HG03066 (cell line): Measurements from ENCODE around the gene RAB29.

ENCODE experiments used
- ATAC-seq: cut with Tn5 transposase; IDR thresholded peaks from one replicate; pipeline ENCODE4 v1.9.1; 2021; ENCODE audit warnings: low read depth; ENCODE audit not compliant: unreplicated experiment

The RAB29 gene

GRCh38 chr1:205797168-205797567 lies 21.9 kb upstream of the RAB29 start:
- ATAC-seq: no peak

GRCh38 chr1:205794011-205794730 lies 18.9 kb upstream of the RAB29 start:
- ATAC-seq: no peak

- ATAC-seq: no peak
These were observed 17.8 kb upstream of the RAB29 start for GRCh38 chr1:205792961-205793673.

DNA sequence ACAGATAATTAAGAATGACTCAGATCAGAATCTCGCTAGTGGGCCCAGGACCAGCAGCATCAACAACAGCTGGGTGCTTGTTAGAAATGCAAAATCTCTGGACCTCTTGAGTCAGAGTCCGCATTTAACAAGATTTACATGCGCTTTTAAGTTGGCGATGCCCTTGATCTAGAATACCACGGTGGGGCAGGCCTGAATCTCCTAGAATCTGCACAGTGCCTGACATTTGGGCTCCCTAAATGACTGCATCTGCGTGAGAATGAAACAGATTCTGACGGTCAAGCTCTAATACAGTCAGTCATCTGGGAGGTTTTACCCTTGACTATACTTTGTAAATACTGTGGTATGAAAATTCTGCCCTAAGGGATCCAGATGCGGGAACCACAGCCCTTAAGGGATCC lies 17.2 kb upstream of the RAB29 start:
- no peak for ATAC-seq

DNA sequence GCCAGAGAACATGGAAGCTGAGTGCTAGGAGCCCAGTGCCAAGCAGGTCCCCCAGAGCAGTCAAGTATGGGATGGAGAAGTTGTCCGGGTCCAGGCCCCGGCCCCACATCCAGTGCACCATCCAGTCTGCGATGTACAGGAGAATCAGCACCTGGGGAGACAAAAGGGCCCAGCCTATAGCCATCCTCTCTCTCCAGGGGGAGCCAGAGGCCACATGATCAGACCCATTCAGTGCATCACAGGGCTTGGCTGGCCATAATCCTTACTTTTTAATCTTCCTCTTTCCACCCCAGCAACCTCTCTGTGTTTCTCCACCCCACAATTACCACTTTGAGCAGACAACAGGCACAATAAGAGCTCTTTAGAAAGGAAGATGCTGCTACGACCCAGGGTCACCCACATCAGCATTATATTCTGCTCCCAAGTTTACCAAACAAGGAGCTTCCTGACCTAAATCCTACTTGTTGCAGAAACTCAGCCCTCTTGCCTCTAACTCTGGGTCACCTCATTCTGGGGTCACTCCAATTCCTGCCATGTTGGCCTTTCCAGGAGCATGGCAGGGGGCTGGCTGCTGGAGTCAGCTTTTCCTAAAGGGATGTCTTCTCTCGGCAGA lies 16.4 kb upstream of the RAB29 start:
- ATAC-seq: peak; percentile 54

DNA sequence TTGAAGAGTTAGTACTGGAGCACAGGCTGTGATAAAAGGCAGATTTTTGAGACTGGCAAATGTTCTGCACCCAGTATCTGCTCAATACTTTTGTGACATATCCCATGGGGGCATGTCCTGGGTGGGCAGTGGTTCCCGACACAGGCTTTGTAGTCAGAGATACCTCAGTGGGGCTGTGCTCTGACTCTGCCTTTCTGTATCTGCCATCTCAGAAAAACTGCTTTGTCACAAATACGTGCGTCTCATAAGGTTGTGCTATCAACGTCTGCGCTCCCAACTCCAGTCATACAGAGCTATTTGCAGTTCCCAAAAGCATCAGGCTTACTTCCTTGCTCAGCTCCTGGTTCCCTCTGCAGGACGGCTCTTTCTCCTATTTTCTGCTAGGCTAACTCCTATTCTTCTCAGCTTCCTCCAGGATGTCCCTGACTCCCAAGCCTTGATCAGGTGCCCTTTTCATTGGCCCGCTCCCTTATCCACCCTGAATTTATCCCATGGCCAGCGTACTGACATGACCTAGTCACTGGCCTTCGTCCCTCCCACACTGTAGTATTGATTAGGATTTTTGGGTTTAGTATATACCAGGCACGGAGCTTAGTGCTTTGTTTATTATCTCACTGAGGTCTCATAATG lies 12.1 kb upstream of the RAB29 start:
- no peak for ATAC-seq

DNA sequence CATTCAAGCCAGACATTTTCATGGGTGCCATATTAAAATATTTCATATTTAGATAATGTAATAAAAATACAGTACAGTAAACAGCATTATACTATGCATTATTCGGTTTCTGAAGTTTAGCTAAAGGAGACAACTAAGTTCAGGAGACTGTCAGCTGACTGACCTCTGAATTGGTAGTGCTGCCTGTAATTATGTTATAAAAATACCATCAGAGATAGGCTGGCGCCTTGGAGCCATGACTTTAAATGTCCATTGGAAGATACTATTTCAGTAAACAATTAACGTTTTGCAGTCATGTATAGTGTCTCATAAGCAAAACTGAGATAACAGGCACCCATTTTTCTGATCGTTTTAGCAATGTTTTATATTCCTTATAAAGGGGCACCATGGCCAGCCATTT lies 11.3 kb upstream of the RAB29 start:
- no peak for ATAC-seq

GRCh38 chr1:205785446-205785845 lies 10.2 kb upstream of the RAB29 start:
- no peak for ATAC-seq

GRCh38 chr1:205783904-205784303 lies 8.6 kb upstream of the RAB29 start:
- no peak for ATAC-seq

DNA sequence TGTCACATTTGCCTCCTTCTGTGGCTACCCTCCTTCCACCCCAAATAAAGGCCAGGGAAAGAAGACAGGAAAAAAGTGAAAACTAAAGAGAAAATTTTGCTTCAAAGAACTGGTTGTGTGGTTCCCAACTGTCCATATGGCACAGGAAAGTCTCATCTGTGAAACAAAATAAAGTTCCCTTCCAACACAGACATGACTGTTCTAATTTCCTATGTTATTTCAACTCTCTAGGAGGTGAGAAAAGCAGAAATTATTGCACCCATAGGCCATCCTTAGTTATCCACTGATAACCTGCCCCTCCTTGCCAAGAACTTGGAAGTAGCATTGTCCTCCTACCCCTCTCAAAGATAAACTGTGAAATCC lies 8.1 kb upstream of the RAB29 start:
- no peak for ATAC-seq

DNA sequence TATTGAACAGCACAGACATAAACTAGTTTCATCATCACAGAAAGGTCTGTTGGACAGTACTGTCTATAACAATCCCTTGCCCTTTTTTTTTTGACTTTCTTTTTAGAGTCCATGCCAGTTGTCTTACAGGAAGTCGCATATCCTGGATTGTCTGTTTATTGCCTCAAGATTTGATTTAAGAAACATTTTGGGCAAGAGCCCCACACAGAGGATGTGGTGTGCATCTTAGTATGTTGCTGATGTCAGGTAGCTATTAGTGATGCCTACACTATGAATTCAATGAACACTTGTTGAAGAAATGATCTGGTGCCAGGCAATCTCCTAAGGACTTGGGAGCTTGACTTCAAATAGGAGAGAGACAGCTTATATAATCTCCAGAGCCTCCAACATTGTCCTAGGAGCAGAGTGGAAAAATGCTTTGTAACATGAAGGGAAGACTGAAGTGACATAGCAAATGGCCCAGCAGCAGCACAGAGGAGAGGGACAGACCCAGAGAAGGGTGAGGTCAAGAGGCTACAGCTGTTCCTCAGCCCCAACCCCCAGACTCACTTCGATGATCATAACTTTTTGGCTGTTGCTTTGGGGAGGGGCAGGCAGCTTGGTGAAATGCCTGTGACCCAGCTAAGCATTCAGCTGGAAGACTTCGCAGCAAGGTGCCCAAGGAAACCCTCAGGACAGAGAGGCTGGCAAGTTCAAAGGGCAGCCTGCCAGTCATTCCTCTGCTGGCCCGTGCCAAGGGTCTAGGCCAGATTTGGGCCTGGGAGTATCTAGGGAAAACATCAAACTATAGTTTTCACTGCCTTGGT lies 7.5 kb upstream of the RAB29 start:
- no peak for ATAC-seq

DNA sequence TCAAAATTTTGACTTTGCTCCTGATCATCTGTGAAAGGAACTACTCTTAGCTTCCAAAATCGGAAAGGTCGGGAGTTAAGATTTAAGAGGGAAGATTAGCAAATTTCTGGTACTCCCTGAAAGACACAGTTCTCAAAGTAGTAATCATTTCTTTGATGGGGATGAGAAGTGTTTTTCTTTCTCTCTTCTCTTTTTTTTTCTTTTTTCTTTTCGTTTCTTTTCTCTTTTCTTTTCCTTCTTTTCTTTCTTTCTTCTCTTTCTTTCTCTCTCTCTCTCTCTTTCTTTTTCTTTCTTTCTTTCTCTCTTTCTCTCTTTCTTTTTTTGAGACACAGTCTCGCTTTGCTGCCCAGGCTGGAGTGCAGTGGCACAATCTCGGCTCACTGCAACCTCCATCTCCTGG lies 5.1 kb upstream of the RAB29 start:
- no peak for ATAC-seq

GRCh38 chr1:205777994-205778393 lies 2.7 kb upstream of the RAB29 start:
- no peak for ATAC-seq

DNA sequence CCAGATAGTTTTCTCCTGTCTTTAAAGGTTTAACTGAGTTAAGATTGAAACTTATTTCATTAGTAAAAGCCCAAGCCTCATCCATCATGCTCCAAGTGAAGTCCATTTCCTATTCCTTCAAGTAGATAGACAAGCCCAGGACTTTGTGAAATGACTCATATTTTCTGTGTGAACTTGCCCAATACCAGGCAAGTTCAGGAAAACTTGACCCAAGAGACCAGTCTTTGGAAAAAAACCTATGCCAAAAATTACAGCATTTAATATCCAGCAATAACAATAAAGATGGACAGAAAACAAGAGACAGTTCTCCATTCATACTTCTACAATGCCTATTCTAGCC lies 405 bp upstream of the RAB29 start:
- no peak for ATAC-seq

GRCh38 chr1:205774198-205775014 lies 876 bp downstream of the RAB29 start:
- peak; percentile 18 for ATAC-seq

DNA sequence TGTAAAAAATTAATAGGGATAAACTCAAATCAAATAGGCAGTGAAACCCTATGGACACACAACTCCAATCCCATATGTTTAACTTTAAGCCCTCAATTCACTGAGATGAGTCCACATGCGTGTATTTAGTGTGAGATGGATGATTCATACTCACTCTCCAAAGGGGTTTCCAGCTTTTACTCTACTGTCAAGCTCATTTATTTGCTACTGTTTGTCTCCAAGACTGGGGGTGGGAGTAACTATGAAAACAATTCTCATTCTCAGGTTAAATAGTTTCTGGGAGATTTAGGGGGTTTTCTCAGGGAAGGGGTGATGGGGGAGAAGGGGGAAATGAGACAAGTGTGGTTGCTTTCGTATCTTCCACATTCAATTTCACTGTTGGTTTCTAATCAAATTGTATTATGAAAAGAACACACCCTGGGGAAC lies 2.7 kb downstream of the RAB29 start:
- no peak for ATAC-seq

GRCh38 chr1:205770618-205771017 lies 4.7 kb downstream of the RAB29 start:
- no peak for ATAC-seq

GRCh38 chr1:205769641-205770365 lies 5.5 kb downstream of the RAB29 start:
- no peak for ATAC-seq

- ATAC-seq: no peak
These were observed 8.0 kb downstream of the RAB29 start for GRCh38 chr1:205767248-205767647.
